Stimulated activated CD8-positive, alpha-beta memory T cell treated with anti-CD3 and anti-CD28 coated beads, Interleukin-7, amount 100 ng/mL, for 48 hours (primary cell): ENCODE results near the gene EHD2.

Source experiments
- DNase-seq, 2 donors: peaks; one replicate each; pipeline ENCODE4 v3.0.0-alpha.2; 2020; ENCODE audit warnings: low read depth in 1 of 2; ENCODE audit errors: extremely low read depth in 1 of 2

EHD2 gene

GRCh38 chr19:47687906-47688305 lies 25.3 kb upstream of the EHD2 start:
- no peak for DNase-seq

GRCh38 chr19:47691090-47691489 lies 22.1 kb upstream of the EHD2 start:
- no peak for DNase-seq

- no peak for DNase-seq
Observed at GRCh38 chr19:47691782-47692181, 21.4 kb upstream of the EHD2 start.

GRCh38 chr19:47693489-47693888 lies 19.7 kb upstream of the EHD2 start:
- no peak for DNase-seq

- DNase-seq: no peak
Observed at GRCh38 chr19:47693903-47694302, 19.3 kb upstream of the EHD2 start.

GRCh38 chr19:47694466-47695273 lies 18.6 kb upstream of the EHD2 start:
- no peak for DNase-seq

GRCh38 chr19:47695533-47696262 lies 17.5 kb upstream of the EHD2 start:
- no peak for DNase-seq

GRCh38 chr19:47696635-47697034 lies 16.6 kb upstream of the EHD2 start:
- no peak for DNase-seq

GRCh38 chr19:47697863-47698609 lies 15.2 kb upstream of the EHD2 start:
- peak in 1 of 2 donors; percentile 27 for DNase-seq

GRCh38 chr19:47698631-47699359 lies 14.4 kb upstream of the EHD2 start:
- no peak for DNase-seq

GRCh38 chr19:47699360-47699917 lies 13.8 kb upstream of the EHD2 start:
- peak in 1 of 2 donors; percentile 26 for DNase-seq

- no peak for DNase-seq
Observed at GRCh38 chr19:47700934-47701716, 12.1 kb upstream of the EHD2 start.

- no peak for DNase-seq
Observed at GRCh38 chr19:47701717-47702552, 11.3 kb upstream of the EHD2 start.

GRCh38 chr19:47702671-47703070 lies 10.6 kb upstream of the EHD2 start:
- DNase-seq: no peak

GRCh38 chr19:47703301-47703700 lies 9.9 kb upstream of the EHD2 start:
- no peak for DNase-seq

- DNase-seq: no peak
Observed at GRCh38 chr19:47704024-47704423, 9.2 kb upstream of the EHD2 start.

- DNase-seq: no peak
Observed at GRCh38 chr19:47704656-47705055, 8.6 kb upstream of the EHD2 start.

- peak; percentile 53 to 69 for DNase-seq
Observed at GRCh38 chr19:47707135-47707925, 5.9 kb upstream of the EHD2 start.
